ENCODE results near the gene UMODL1. TPM values are rescaled to one million over a fixed set of nuclear protein-coding genes. Genes with fewer than 3 reads are reported as not detected.
A peak's percentile ranks its signal among the peaks of the same experiment; 100 is the strongest.

UMODL1 gene
- total RNA-seq, 1 donor from 2014 or later = not detected

GRCh38 chr21:42155045-42155855 is 84.1 kb downstream of the UMODL1 start:
- DNase-seq (ENCODE audit: low spot score) = no peak
- H3K4me1 Mint-ChIP-seq (ENCODE audit: low read depth) = no peaks in the 10 kb centered on the region
- no peak overlapping the region for H3K27ac Mint-ChIP-seq
- H3K36me3 Mint-ChIP-seq (ENCODE audit: low read depth) = no peaks in the 10 kb centered on the region
- no peaks in the 10 kb centered on the region for H3K9me3 Mint-ChIP-seq
- intact Hi-C loops (cut with micrococcal nuclease) = no loop called here
- H3K27me3 Mint-ChIP-seq (ENCODE audit: insufficient read depth) = peaks cover 8% of the 10 kb centered on the region
- H3K4me3 Mint-ChIP-seq = no peak overlapping the region

DNA sequence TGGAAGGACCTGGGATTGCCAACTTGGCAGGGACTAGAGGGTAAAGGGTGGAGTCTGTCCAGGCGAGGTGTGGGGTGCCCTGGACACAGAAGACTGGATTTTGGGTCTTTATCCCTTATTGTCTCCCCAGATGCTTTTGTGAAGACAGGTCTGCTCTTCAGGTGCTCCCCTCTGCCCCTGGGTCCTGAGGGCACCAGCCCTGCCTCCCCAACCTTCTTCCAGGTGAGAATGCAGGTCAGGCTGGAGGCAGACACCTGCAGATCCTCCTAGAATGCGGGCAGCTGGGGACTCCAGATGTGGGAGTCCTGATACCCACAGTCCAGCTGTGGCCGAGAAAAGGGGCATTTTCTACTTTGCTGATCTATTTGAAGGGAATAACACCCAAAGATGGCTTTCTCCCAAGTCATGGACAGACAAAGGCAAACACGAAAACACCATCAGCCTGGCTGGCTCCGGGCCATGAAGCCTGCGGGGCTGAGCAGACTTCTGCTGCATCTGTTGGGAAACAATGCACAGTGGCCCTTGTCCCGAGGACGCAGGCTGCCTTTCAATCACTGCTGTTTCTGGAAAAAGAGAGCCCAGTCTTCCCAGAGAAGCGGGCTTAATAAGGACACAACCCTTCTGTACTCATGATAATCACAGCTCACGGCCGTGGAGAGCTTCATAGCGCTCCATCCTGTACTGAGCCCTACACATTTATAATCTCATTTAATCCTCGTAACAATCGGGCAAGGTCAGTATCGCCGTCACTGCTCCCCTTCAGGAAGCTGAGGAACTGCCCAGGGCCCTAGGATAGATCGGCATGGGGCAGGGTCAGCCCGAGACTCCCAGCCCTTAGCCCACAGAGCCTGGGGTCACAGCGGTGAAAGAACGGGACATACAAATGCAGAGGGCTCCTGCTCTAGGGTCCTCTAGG is 85.8 kb downstream of the UMODL1 start:
- peaks cover 7% of the 10 kb centered on the region for H3K4me1 Mint-ChIP-seq (ENCODE audit: low read depth)
- no peaks in the 10 kb centered on the region for H3K9me3 Mint-ChIP-seq
- no peaks in the 10 kb centered on the region for H3K36me3 Mint-ChIP-seq (ENCODE audit: low read depth)
- intact Hi-C loops (cut with micrococcal nuclease) = no loop called here
- no peak for DNase-seq (ENCODE audit: low spot score)
- H3K27ac Mint-ChIP-seq = no peak overlapping the region
- H3K4me3 Mint-ChIP-seq = no peak overlapping the region
- H3K27me3 Mint-ChIP-seq (ENCODE audit: insufficient read depth) = peaks cover 8% of the 10 kb centered on the region

DNA sequence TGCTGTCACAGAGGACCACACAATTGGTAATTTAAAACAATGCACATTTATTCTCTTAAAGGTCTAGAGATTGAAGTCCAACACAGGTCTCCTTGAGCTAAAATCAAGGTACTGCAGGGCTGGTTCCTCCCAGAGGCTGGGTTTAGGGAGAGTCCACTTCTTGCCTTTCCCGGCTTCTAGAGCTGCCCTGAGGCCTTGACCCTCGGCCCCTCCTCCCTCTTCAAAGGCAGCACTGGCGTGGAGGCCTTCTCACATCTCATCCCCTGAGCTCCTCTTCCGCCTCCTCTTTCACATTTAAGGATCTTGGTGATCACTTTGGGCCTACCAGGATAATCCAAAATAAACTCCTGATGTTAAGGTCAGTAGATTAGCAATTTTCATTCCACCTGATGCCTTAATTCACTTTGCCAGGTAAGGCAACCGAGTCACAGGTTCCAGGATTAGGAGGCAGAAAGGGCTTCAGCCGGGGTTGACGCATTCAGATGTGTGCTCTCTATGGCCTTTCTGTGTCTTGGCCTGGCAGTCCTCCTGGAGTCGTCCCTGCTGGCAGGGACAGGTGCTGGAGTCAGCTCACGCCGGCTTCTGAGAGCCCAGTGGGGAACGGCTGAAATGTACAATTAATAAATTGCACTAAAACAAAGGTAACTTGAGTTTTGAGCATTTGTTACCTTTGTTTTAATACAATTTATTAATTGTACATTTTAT is 86.6 kb downstream of the UMODL1 start:
- H3K36me3 Mint-ChIP-seq (ENCODE audit: low read depth) = no peaks in the 10 kb centered on the region
- DNase-seq (ENCODE audit: low spot score) = no peak
- H3K27me3 Mint-ChIP-seq (ENCODE audit: insufficient read depth) = peaks cover 8% of the 10 kb centered on the region
- H3K9me3 Mint-ChIP-seq = no peaks in the 10 kb centered on the region
- no peak overlapping the region for H3K27ac Mint-ChIP-seq
- no peak overlapping the region for H3K4me3 Mint-ChIP-seq
- intact Hi-C loops (cut with micrococcal nuclease) = no loop called here
- H3K4me1 Mint-ChIP-seq (ENCODE audit: low read depth) = peaks cover 7% of the 10 kb centered on the region

GRCh38 chr21:42158846-42159245 is 87.7 kb downstream of the UMODL1 start:
- H3K4me1 Mint-ChIP-seq (ENCODE audit: low read depth) = peaks cover 7% of the 10 kb centered on the region
- intact Hi-C loops (cut with micrococcal nuclease) = no loop called here
- H3K27me3 Mint-ChIP-seq (ENCODE audit: insufficient read depth) = peaks cover 8% of the 10 kb centered on the region
- no peaks in the 10 kb centered on the region for H3K9me3 Mint-ChIP-seq
- H3K36me3 Mint-ChIP-seq (ENCODE audit: low read depth) = no peaks in the 10 kb centered on the region
- DNase-seq (ENCODE audit: low spot score) = no peak
- H3K4me3 Mint-ChIP-seq = no peak overlapping the region
- H3K27ac Mint-ChIP-seq = no peak overlapping the region

DNA sequence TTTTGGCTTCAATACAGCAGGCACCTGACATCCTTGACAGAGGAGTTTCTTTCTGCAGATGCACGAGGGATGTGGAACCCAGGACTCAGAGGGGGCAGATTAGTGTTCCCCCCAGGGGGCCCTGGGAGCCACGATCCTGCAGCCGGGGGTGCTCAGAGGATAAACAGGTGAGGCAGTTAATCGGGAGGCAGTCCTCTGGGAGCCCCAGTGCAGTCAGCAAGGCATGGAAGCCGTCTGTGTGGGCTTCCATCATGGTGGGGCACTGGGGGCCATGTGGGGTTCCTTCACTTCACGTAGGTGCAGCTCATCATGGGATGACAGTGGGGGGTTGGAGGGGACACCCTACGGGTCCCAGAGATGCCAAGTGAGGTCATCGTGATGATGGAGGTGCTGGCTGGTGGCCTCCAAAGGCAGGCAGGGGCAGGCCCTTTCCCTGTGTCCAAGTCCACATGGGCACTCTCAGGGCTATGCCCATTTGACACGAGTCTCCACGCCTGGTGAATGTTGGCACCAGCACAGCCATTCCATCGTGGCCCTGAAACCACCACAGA is 88.5 kb downstream of the UMODL1 start:
- intact Hi-C loops (cut with micrococcal nuclease) = loop anchor here (5.0 kb wide), 1 partner anchor 293 kb away; no protein-coding TSS in a partner anchor
- Mint-ChIP-seq H3K4me1 (ENCODE audit: low read depth) (peaks cover 7% of the 10 kb centered on the region), H3K4me3 (no peak overlapping the region), H3K27ac (no peak overlapping the region), H3K9me3 (no peaks in the 10 kb centered on the region), H3K27me3 (ENCODE audit: insufficient read depth) (peaks cover 8% of the 10 kb centered on the region), H3K36me3 (ENCODE audit: low read depth) (no peaks in the 10 kb centered on the region)
- DNase-seq (ENCODE audit: low spot score) = no peak

DNA sequence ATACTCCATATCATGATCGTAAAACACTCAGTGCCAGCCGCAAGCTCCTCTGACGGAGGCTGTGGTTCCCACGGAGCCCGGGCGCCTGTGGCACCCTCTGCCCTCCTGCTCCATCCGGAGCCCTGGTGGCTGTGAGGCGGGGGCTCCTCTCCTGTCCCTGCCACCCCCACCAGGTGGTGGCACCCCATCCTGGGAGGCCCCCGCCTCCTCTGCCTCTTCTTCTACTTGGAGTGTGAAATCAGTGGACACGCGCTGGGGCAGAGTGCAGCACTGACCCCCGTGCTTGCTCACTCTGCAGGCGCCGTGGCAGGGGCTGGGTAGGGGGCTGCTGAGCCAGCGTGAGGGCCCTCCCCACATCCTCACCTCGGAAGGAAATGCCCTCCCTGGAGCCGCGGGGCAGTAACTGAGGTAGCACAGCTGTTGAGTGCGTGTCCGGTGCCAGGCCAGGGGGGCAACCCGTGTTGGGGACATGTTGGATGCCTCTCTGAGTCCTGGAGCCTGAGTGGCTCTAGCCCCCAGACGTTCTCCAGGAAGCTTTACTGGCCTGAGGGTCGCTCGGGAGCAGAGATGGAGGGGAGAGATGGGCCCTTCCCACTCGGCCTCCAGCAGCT is 89.1 kb downstream of the UMODL1 start:
- no peaks in the 10 kb centered on the region for H3K9me3 Mint-ChIP-seq
- peaks cover 7% of the 10 kb centered on the region for H3K27me3 Mint-ChIP-seq (ENCODE audit: insufficient read depth)
- intact Hi-C loops (cut with micrococcal nuclease) = loop anchor here (5.0 kb wide), 1 partner anchor 292 kb away; no protein-coding TSS in a partner anchor
- H3K36me3 Mint-ChIP-seq (ENCODE audit: low read depth) = no peaks in the 10 kb centered on the region
- peaks cover 7% of the 10 kb centered on the region for H3K4me1 Mint-ChIP-seq (ENCODE audit: low read depth)
- H3K27ac Mint-ChIP-seq = no peak overlapping the region
- no peak for DNase-seq (ENCODE audit: low spot score)
- no peak overlapping the region for H3K4me3 Mint-ChIP-seq

DNA sequence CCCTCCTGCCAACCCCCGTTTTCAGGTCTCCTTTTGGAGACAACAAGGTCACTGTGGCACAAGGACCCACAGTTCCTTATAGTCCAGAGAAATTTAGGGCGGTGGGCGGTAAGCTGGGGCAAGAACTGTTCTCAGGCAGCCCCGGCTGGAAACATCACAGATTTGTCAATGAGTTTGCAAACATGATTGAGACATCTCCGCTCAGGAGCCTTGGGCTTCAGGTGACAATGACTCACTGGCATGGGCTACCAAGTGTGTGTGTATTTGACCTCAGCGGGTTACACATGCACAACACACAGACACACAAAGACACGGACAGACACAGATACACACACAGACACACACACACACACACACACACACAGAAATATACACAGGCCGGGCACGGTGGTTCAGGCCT is 89.6 kb downstream of the UMODL1 start:
- intact Hi-C loops (cut with micrococcal nuclease) = loop anchor here (5.0 kb wide), 1 partner anchor 292 kb away; no protein-coding TSS in a partner anchor
- no peaks in the 10 kb centered on the region for H3K9me3 Mint-ChIP-seq
- peaks cover 7% of the 10 kb centered on the region for H3K4me1 Mint-ChIP-seq (ENCODE audit: low read depth)
- peaks cover 7% of the 10 kb centered on the region for H3K27me3 Mint-ChIP-seq (ENCODE audit: insufficient read depth)
- H3K27ac Mint-ChIP-seq = no peak overlapping the region
- H3K36me3 Mint-ChIP-seq (ENCODE audit: low read depth) = no peaks in the 10 kb centered on the region
- H3K4me3 Mint-ChIP-seq = no peak overlapping the region
- DNase-seq (ENCODE audit: low spot score) = no peak

DNA sequence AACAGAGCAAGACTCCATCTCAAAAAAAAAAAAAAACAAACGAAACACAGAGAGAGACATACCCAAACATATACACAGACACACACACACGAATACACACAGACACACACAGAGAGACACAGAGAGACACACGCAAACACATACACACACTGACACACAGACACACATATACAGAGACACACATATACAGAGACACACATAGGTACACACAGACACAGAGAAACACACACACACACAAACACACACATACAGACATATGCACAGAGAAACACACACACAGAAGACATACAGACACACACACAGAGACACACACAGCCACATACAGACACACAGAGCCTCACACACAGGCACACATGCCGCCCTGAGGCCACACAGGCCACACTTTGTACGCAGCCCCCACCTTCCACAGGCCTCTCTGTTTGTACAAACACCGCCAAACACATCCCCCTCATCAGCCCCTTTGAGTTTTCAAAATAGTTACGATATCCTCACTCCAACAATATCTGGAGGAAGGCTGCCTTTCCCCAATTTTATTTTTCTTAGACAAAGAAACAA is 90.4 kb downstream of the UMODL1 start:
- H3K36me3 Mint-ChIP-seq (ENCODE audit: low read depth) = no peaks in the 10 kb centered on the region
- peak overlapping the region; percentile 2 for H3K27ac Mint-ChIP-seq
- H3K4me1 Mint-ChIP-seq (ENCODE audit: low read depth) = peaks cover 7% of the 10 kb centered on the region
- intact Hi-C loops (cut with micrococcal nuclease) = loop anchor here (5.0 kb wide), 1 partner anchor 291 kb away; no protein-coding TSS in a partner anchor
- H3K27me3 Mint-ChIP-seq (ENCODE audit: insufficient read depth) = peaks cover 7% of the 10 kb centered on the region
- DNase-seq (ENCODE audit: low spot score) = no peak
- no peaks in the 10 kb centered on the region for H3K9me3 Mint-ChIP-seq
- H3K4me3 Mint-ChIP-seq = no peak overlapping the region

DNA sequence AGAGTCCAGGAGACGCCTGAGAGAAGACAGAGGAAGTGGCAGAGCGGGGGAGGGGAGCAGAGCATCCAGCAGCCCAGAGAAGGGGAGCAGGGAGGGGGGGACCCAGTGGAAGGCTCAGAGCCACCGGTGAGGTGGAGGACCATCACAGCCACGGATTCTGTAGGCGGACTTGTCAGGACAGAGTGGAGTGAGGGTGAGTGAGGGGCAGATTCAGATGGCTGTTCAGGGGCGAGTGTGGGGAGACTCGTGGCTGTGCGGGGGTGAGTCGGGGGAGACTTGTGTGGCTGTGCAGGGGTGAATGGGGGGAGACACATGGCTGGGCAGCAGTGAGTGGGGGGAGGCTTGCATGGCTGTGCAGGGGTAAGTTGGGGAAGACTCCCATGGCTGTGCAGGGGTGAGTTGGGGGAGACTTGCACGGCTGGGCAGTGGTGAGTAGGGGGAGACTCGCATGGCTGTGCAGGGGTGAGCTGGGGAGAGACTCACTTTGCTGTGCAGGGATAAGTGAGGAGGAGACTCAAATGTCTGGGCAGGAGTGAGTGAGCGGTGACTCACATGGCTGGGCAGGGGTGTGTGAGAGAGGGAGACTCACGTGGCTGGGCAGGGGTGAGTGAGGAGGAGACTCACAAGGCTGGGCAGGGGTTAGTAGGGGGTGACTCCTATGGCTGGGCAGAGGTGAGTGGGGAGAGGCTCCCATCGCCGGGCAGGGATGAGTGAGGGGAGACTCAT is 91.0 kb downstream of the UMODL1 start:
- Mint-ChIP-seq H3K36me3 (ENCODE audit: low read depth) (no peaks in the 10 kb centered on the region), H3K9me3 (no peaks in the 10 kb centered on the region), H3K27ac (peak overlapping the region; percentile 43), H3K27me3 (ENCODE audit: insufficient read depth) (peaks cover 7% of the 10 kb centered on the region), H3K4me1 (ENCODE audit: low read depth) (peaks cover 7% of the 10 kb centered on the region), H3K4me3 (no peak overlapping the region)
- DNase-seq (ENCODE audit: low spot score) = no peak
- intact Hi-C loops (cut with micrococcal nuclease) = loop anchor here (5.0 kb wide), 1 partner anchor 290 kb away; no protein-coding TSS in a partner anchor

DNA sequence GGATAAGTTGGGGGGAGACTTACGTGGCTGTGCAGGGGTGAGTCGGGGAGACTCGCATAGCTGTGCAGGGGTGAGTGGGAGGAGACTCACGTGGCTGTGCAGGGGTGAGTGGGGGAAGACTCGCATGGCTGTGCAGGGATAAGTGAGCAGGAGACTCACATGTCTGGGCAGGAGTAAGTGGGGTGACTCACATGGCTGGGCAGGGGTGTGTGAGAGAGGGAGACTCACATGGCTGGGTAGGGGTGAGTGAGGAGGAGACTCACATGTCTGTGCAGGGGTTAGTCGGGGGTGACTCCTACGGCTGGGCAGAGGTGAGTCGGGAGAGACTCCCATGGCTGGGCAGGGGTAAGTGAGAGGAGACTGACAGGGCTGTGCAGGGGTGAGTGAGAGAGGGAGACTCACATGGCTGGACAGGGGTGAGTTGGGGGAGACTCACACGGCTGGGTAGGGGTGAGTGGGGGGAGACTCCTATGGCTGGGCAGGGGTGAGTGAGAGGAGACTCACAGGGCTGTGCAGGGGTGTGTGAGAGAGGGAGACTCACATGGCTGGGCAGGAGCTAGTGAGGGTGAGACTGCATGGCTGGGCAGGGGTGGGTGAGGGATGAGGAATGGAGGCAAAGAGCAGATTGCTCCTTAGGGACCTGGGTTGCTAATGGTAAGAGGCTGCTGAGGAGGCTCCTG is 91.9 kb downstream of the UMODL1 start:
- H3K27me3 Mint-ChIP-seq (ENCODE audit: insufficient read depth) = peaks cover 7% of the 10 kb centered on the region
- H3K4me3 Mint-ChIP-seq = no peak overlapping the region
- no peak for DNase-seq (ENCODE audit: low spot score)
- intact Hi-C loops (cut with micrococcal nuclease) = loop anchor here (5.0 kb wide), 1 partner anchor 289 kb away; no protein-coding TSS in a partner anchor
- H3K9me3 Mint-ChIP-seq = no peaks in the 10 kb centered on the region
- H3K4me1 Mint-ChIP-seq (ENCODE audit: low read depth) = peaks cover 7% of the 10 kb centered on the region
- peak overlapping the region; percentile 17 for H3K27ac Mint-ChIP-seq
- H3K36me3 Mint-ChIP-seq (ENCODE audit: low read depth) = no peaks in the 10 kb centered on the region

DNA sequence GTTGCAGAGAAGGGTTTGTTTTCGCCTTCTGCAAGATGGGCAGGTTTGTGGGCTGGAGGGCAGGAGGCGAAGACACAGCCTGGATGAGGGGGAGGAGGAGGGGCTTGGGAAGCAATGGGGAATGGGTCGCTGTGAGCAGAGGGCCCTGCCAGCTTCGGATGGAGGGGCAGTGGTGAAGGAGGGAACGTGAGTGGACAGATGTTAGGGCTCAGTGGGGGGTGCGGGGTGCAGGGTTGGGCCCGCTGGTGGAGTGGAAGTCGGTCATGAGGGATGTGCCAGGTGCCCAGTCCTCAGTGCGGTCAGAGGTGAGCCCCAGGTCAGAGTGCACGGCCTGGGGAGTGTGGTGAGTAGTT is 92.4 kb downstream of the UMODL1 start:
- Mint-ChIP-seq H3K27me3 (ENCODE audit: insufficient read depth) (peaks cover 7% of the 10 kb centered on the region), H3K36me3 (ENCODE audit: low read depth) (no peaks in the 10 kb centered on the region), H3K4me3 (no peak overlapping the region), H3K4me1 (ENCODE audit: low read depth) (peaks cover 7% of the 10 kb centered on the region), H3K9me3 (no peaks in the 10 kb centered on the region), H3K27ac (no peak overlapping the region)
- intact Hi-C loops (cut with micrococcal nuclease) = loop anchor here (5.0 kb wide), 1 partner anchor 289 kb away; no protein-coding TSS in a partner anchor
- DNase-seq (ENCODE audit: low spot score) = no peak
